Esophagus squamous epithelium (tissue), 5 donors: ENCODE measurements around the gene RUVBL1. TPM values are rescaled to one million over a fixed set of nuclear protein-coding genes. Genes with fewer than 3 reads are reported as not detected.

ENCODE experiments used
- DNase-seq: peaks from one replicate; lab custom pipeline; 2025; lab: John Stamatoyannopoulos, UW
- H3K27ac ChIP-seq, 4 donors: fragments of 200-600 bp; sonication (generic); one replicate each; pipeline ENCODE4 v1.5.1; 2016 to 2019; ENCODE audit warnings: mild to moderate bottlenecking in 1 of 4
- H3K27me3 ChIP-seq, 4 donors: fragments of 200-600 bp; sonication (generic); 1 replicate in 3 of 4; 2 replicates in 1 of 4; pipeline versions ENCODE4 v1.5.1 to v1.6.0; 2017 to 2021; ENCODE audit warnings: antibody characterized with exemption in 1 of 4
- H3K36me3 ChIP-seq, 3 donors: fragments of 200-600 bp; sonication (generic); one replicate each; pipeline ENCODE4 v1.5.1; 2016 to 2019
- H3K4me1 ChIP-seq, 3 donors: fragments of 200-600 bp; sonication (generic); one replicate each; pipeline ENCODE4 v1.5.1; 2017 to 2019
- H3K4me3 ChIP-seq, 4 donors: fragments of 200-600 bp; sonication (generic); 1 replicate in 3 of 4; 2 replicates in 1 of 4; pipeline ENCODE4 v1.5.1; 2016 to 2019; ENCODE audit warnings: mild to moderate bottlenecking in 2 of 4, moderate library complexity in 1 of 4
- H3K9me3 ChIP-seq, 3 donors: fragments of 200-600 bp; sonication (generic); one replicate each; pipeline ENCODE4 v1.5.1; 2016 to 2019
- CTCF ChIP-seq, 6 experiments: fragments of 450-650 bp in 4 of 6; fragments of 200-600 bp in 2 of 6; sonication (generic) in 2 of 6; IDR thresholded peaks; one replicate each; pipeline ENCODE4 v1.5.1; 2016 to 2019; ENCODE audit warnings: antibody characterized with exemption in 6 of 6, mild to moderate bottlenecking in 4 of 6, moderate library complexity in 4 of 6
- POLR2A ChIP-seq, 4 donors: fragments of 450-650 bp; IDR thresholded peaks; one replicate each; pipeline ENCODE4 v1.6.1; 2017; ENCODE audit warnings: antibody characterized with exemption in 4 of 4, mild to moderate bottlenecking in 4 of 4, moderate library complexity in 3 of 4
- WGBS, 2 donors: methylation state at CpG; one replicate each; pipeline ENCODE4 v1.1.5; 2018; 5-methylcytosine and 5-hydroxymethylcytosine counted together
- intact Hi-C: fragments of 100-400 bp; cut with DNase I; formaldehyde crosslinking; loops from one replicate; pipeline ENCODE4 v1.15.0; 2022
- small RNA-seq, 4 donors: library from RNA; depleted of rRNA; stranded (forward); fragments of <200 nt; gene quantifications; one replicate each; pipeline ENCODE3, GENCODE V24; 2016
- total RNA-seq, 4 donors: library from RNA; depleted of rRNA; stranded (reverse); fragments of >200 nt; gene quantifications; one replicate each; pipeline ENCODE4 v1.1.0, GENCODE V29; 2016
- donor health status: DM: yes; HTN: yes; CAD: no.

The RUVBL1 gene
- total RNA-seq, 4 donors from 2014 or later = 17.6 to 50.4 (median 34.3) TPM

GRCh38 chr3:128041344-128041743 lies 82.3 kb downstream of the RUVBL1 start:
- 38 to 69% methylated on average over 1 of the region's 1 CpG for WGBS, 2 donors
- intact Hi-C loops = no loop called here
- H3K4me3 ChIP-seq = no peak overlapping the region
- TF ChIP-seq POLR2A (IDR thresholded peaks at IDR 0.05) (no peak), CTCF (IDR thresholded peaks at IDR 0.05) (no peak)
- DNase-seq = no peak
- H3K4me1 ChIP-seq = no peaks in the 10 kb centered on the region
- H3K27me3 ChIP-seq = no peaks in the 10 kb centered on the region
- no peaks in the 10 kb centered on the region for H3K9me3 ChIP-seq
- H3K36me3 ChIP-seq = no peaks in the 10 kb centered on the region
- no peak overlapping the region for H3K27ac ChIP-seq

- no peak overlapping the region for H3K27ac ChIP-seq
- H3K4me3 ChIP-seq = no peak overlapping the region
- no peaks in the 10 kb centered on the region for H3K36me3 ChIP-seq
- 47 to 74% methylated on average over 1 of the region's 1 CpG for WGBS, 2 donors
- H3K27me3 ChIP-seq = no peaks in the 10 kb centered on the region
- H3K4me1 ChIP-seq = no peaks in the 10 kb centered on the region
- TF ChIP-seq POLR2A (IDR thresholded peaks at IDR 0.05) = no peak
- TF ChIP-seq CTCF (IDR thresholded peaks at IDR 0.05) = no peak
- no peaks in the 10 kb centered on the region for H3K9me3 ChIP-seq
- DNase-seq = no peak
- intact Hi-C loops = no loop called here
These were observed 83.0 kb downstream of the RUVBL1 start for GRCh38 chr3:128040660-128041059.

- intact Hi-C loops = no loop called here
- H3K4me1 ChIP-seq = no peaks in the 10 kb centered on the region
- DNase-seq = no peak
- H3K36me3 ChIP-seq = no peaks in the 10 kb centered on the region
- H3K27me3 ChIP-seq = no peaks in the 10 kb centered on the region
- no peak overlapping the region for H3K27ac ChIP-seq
- no peak for TF ChIP-seq POLR2A (IDR thresholded peaks at IDR 0.05)
- no peak for TF ChIP-seq CTCF (IDR thresholded peaks at IDR 0.05)
- H3K9me3 ChIP-seq = no peaks in the 10 kb centered on the region
- H3K4me3 ChIP-seq = no peak overlapping the region
- 32 to 59% methylated on average over 3 of the region's 3 CpGs for WGBS, 2 donors
These were observed 83.6 kb downstream of the RUVBL1 start for GRCh38 chr3:128040041-128040440.

- no peak for TF ChIP-seq CTCF (IDR thresholded peaks at IDR 0.05)
- no peak for TF ChIP-seq POLR2A (IDR thresholded peaks at IDR 0.05)
- Histone ChIP-seq H3K9me3 (no peaks in the 10 kb centered on the region), H3K36me3 (no peaks in the 10 kb centered on the region), H3K27ac (no peak overlapping the region), H3K4me1 (no peaks in the 10 kb centered on the region), H3K4me3 (no peak overlapping the region), H3K27me3 (no peaks in the 10 kb centered on the region)
- 91 to 100% methylated on average over 1 of the region's 1 CpG for WGBS, 2 donors
- intact Hi-C loops = no loop called here
- DNase-seq = no peak
These were observed 87.5 kb downstream of the RUVBL1 start for GRCh38 chr3:128036119-128036518.

GRCh38 chr3:128033102-128033501 lies 90.5 kb downstream of the RUVBL1 start:
- TF ChIP-seq POLR2A (IDR thresholded peaks at IDR 0.05) (no peak), CTCF (IDR thresholded peaks at IDR 0.05) (no peak)
- no peaks in the 10 kb centered on the region for H3K27me3 ChIP-seq
- H3K9me3 ChIP-seq = no peaks in the 10 kb centered on the region
- H3K36me3 ChIP-seq = no peaks in the 10 kb centered on the region
- DNase-seq = no peak
- no peak overlapping the region for H3K27ac ChIP-seq
- intact Hi-C loops = no loop called here
- H3K4me1 ChIP-seq = no peaks in the 10 kb centered on the region
- H3K4me3 ChIP-seq = no peak overlapping the region

Small RNA genes lying within 50 kb of the gene (small RNA-seq; reads per million reads assigned to genes)
- 0 to 0.15 (median 0.07) reads per million in 4 donors for gene RNU2-37P
- 0 reads per million in 4 donors for gene RNU6-823P

Other genes starting within 250 kb of the RUVBL1 start
- gene KBTBD12, start 208.6 kb downstream of the RUVBL1 start, total RNA-seq = under 1 TPM in 2 of 4 donors, not detected in 2; 0.38 TPM
- 100 to 1,000 TPM in 3 of 4 donors, 10 to 100 TPM in 1; 99.9 to 183 (median 124) TPM for gene SEC61A1, start 71.4 kb downstream of the RUVBL1 start, total RNA-seq
- gene EEFSEC, start 29.7 kb upstream of the RUVBL1 start, total RNA-seq = 10 to 100 TPM; 11.5 to 18.7 (median 14.9) TPM